Caki2 (cell line): ENCODE data around the gene F7. TPM values are rescaled to one million over a fixed set of nuclear protein-coding genes. Genes with fewer than 3 reads are reported as not detected.
"Not testable (repeated sequence)": the region's sequence is repeated elsewhere in the genome, so short reads cannot be mapped to it uniquely, and the experiment has no call there.

Experiments used
- DNase-seq: peaks from one replicate; pipeline ENCODE4 v3.0.0-alpha.2; 2015; ENCODE audit warnings: low read depth
- in situ Hi-C: cut with HindIII; loops from 2 replicates; pipeline ENCODE4 v1.10.0; 2016; ENCODE audit warnings: low sequenced_read_pairs, low pct_unique_long_range_greater_than_20kb, mixed read lengths
- total RNA-seq: library from RNA; depleted of rRNA; stranded (reverse); fragments of >200 nt; shearing (Covaris generic); gene quantifications from 2 replicates; pipeline ENCODE4 v1.2.3, GENCODE V29; 2014; ENCODE audit warnings: low replicate concordance

Gene F7
- total RNA-seq, 1 experiment from 2014 or later = not detected

- in situ Hi-C loops = no loop called here
- DNase-seq = no peak
Observed at GRCh38 chr13:113155982-113156655, 50.5 kb downstream of the F7 start.

GRCh38 chr13:113157206-113157928, 51.8 kb downstream of the F7 start:
- DNase-seq = no peak
- in situ Hi-C loops = no loop called here

GRCh38 chr13:113157929-113158747, 52.5 kb downstream of the F7 start, which contains the start of gene PROZ:
TSS of gene PROZ (plus strand) at chr13:113158648. CDS start at chr13:113158661, 13 bp downstream.
- in situ Hi-C loops = no loop called here
- DNase-seq = no peak

- in situ Hi-C loops = no loop called here
- DNase-seq = no peak
Observed at GRCh38 chr13:113158946-113159345, 53.4 kb downstream of the F7 start.

GRCh38 chr13:113159701-113160100, 54.1 kb downstream of the F7 start:
- in situ Hi-C loops = no loop called here
- no peak for DNase-seq

GRCh38 chr13:113160983-113161382, 55.4 kb downstream of the F7 start:
- in situ Hi-C loops = no loop called here
- no peak for DNase-seq

GRCh38 chr13:113161433-113161832, 55.8 kb downstream of the F7 start:
- no peak for DNase-seq
- in situ Hi-C loops = no loop called here

GRCh38 chr13:113161975-113162374, 56.4 kb downstream of the F7 start:
- DNase-seq, in situ Hi-C loops: not testable (repeated sequence)

- DNase-seq = no peak
Observed at GRCh38 chr13:113162783-113163685, 57.4 kb downstream of the F7 start.

GRCh38 chr13:113164492-113164891, 58.9 kb downstream of the F7 start:
- in situ Hi-C loops = no loop called here
- DNase-seq = no peak

More at GRCh38 chr13:113162783-113163685, 57.4 kb downstream of the F7 start:
- in situ Hi-C loops = no loop called here

GRCh38 chr13:113166266-113166665, 60.7 kb downstream of the F7 start:
- DNase-seq = no peak
- in situ Hi-C loops = no loop called here

GRCh38 chr13:113166681-113167080, 61.1 kb downstream of the F7 start:
- DNase-seq = no peak
- in situ Hi-C loops = no loop called here

GRCh38 chr13:113167155-113167554, 61.6 kb downstream of the F7 start:
- in situ Hi-C loops = no loop called here
- no peak for DNase-seq

GRCh38 chr13:113167575-113167974, 62.0 kb downstream of the F7 start:
- in situ Hi-C loops = no loop called here
- no peak for DNase-seq

- in situ Hi-C loops = no loop called here
- DNase-seq = no peak
Observed at GRCh38 chr13:113168211-113168610, 62.6 kb downstream of the F7 start.

GRCh38 chr13:113169277-113170272, 64.0 kb downstream of the F7 start:
- in situ Hi-C loops = no loop called here
- DNase-seq = no peak
